Panc1 (cell line): ENCODE results near the gene SHISAL1. TPM values are rescaled to one million over a fixed set of nuclear protein-coding genes. Genes with fewer than 3 reads are reported as not detected.

Experiments
- ATAC-seq: fragments of 200-7000 bp; cut with Tn5 transposase; 2 replicates; pipeline ENCODE4 v1.9.1; 2020; ENCODE audit warnings: mild to moderate bottlenecking, moderate library complexity
- BruUV-seq: library from RNA; stranded (reverse); fragments of 400-500 nt; replicated peaks from 2 replicates; lab custom pipeline; 2021; lab: Mats Ljungman, UMichigan
- CTCF ChIA-PET: fragments of 300-600 bp; sonication (Branson Sonifier 250); formaldehyde crosslinking; loops from one replicate; lab custom pipeline; 2022; ENCODE audit warnings: antibody characterized with exemption; lab: Charles Lee
- POLR2A ChIA-PET: fragments of 300-600 bp; sonication (Branson Sonifier 250); formaldehyde crosslinking; loops from one replicate; lab custom pipeline; 2022; ENCODE audit warnings: antibody characterized with exemption; lab: Charles Lee
- DNase-seq: peaks from one replicate; pipeline ENCODE4 v3.0.0-alpha.2; 2010; ENCODE audit warnings: low read depth, low spot score
- H3K27ac ChIP-seq: 2 replicates; pipeline ENCODE4 v1.5.1; 2011; ENCODE audit warnings: mild to moderate bottlenecking, low read length, inconsistent platforms
- H3K27me3 ChIP-seq: fragments of 200-500 bp; sonication (Bioruptor generic); 2 replicates; pipeline ENCODE4 v1.6.0; 2014; ENCODE audit warnings: low read length, inconsistent platforms; ENCODE audit not compliant: control insufficient read depth, insufficient read depth
- H3K36me3 ChIP-seq: fragments of 200-500 bp; sonication (Bioruptor generic); 2 replicates; pipeline ENCODE4 v1.5.1; 2014; ENCODE audit warnings: inconsistent platforms, mild to moderate bottlenecking, low read length, moderate library complexity; ENCODE audit not compliant: control insufficient read depth, insufficient read depth
- H3K4me1 ChIP-seq: 2 replicates; pipeline ENCODE4 v1.5.1; 2011; ENCODE audit warnings: inconsistent platforms, mild to moderate bottlenecking, low read length, moderate library complexity; ENCODE audit not compliant: control insufficient read depth, insufficient read depth
- H3K4me3 ChIP-seq, 2 experiments: 2 replicates each; pipeline ENCODE4 v1.5.1; 2011 to 2012; ENCODE audit warnings: low read depth in 2 of 2, low read length in 2 of 2, mild to moderate bottlenecking in 2 of 2, inconsistent platforms in 1 of 2, moderate library complexity in 1 of 2
- H3K9me3 ChIP-seq: fragments of 200-500 bp; sonication (Bioruptor generic); 2 replicates; pipeline ENCODE4 v1.5.1; 2014; ENCODE audit warnings: low read depth, mild to moderate bottlenecking, inconsistent platforms, low read length, moderate library complexity; ENCODE audit not compliant: control insufficient read depth, insufficient read depth
- CTCF ChIP-seq: fragments of 450-650 bp; IDR thresholded peaks from 2 replicates; pipeline ENCODE4 v1.5.1; 2017; ENCODE audit warnings: mild to moderate bottlenecking
- POLR2AphosphoS5 ChIP-seq: IDR thresholded peaks from 2 replicates; pipeline ENCODE4 v1.6.1; 2012; ENCODE audit warnings: mild to moderate bottlenecking, low read depth, low read length, moderate library complexity
- REST ChIP-seq, 2 experiments: IDR thresholded peaks; 2 replicates each; pipeline ENCODE4 v1.6.1; 2011 to 2012; ENCODE audit warnings: low read depth in 2 of 2, control low read depth in 1 of 2, low read length in 1 of 2, mild to moderate bottlenecking in 1 of 2, moderate library complexity in 1 of 2; ENCODE audit not compliant: insufficient read depth in 1 of 2
- SIN3A ChIP-seq: IDR thresholded peaks from 2 replicates; pipeline ENCODE4 v1.6.1; 2012; ENCODE audit warnings: low read depth, mild to moderate bottlenecking, low read length, moderate library complexity, borderline replicate concordance; ENCODE audit not compliant: insufficient read depth
- TCF7L2 ChIP-seq: IDR thresholded peaks from 2 replicates; pipeline ENCODE4 v1.6.1; 2011; ENCODE audit warnings: mild to moderate bottlenecking, low read depth, low read length, inconsistent platforms
- in situ Hi-C: cut with HindIII; loops from 2 replicates; pipeline ENCODE4 v1.10.0; 2016; ENCODE audit warnings: low sequenced_read_pairs, low pct_unique_long_range_greater_than_20kb
- intact Hi-C: fragments of 100-400 bp; cut with micrococcal nuclease; formaldehyde crosslinking; loops from one replicate; pipeline ENCODE4 v1.10.0; 2022; ENCODE audit not compliant: unreplicated experiment
- total RNA-seq: library from RNA; stranded (reverse); gene quantifications from one replicate; pipeline ENCODE4 v1.2.1, GENCODE V29; 2021; ENCODE audit not compliant: unreplicated experiment

SHISAL1 gene
- total RNA-seq, 1 experiment from 2014 or later, result 1.2 TPM

- Histone ChIP-seq H3K4me3 (no peak overlapping the region), H3K36me3 (no peaks in the 10 kb centered on the region), H3K4me1 (no peaks in the 10 kb centered on the region), H3K27me3 (no peaks in the 10 kb centered on the region), H3K27ac (no peak overlapping the region), H3K9me3 (no peaks in the 10 kb centered on the region)
- TF ChIP-seq TCF7L2, result no peak
- TF ChIP-seq SIN3A, result no peak
- TF ChIP-seq CTCF, result no peak
- TF ChIP-seq POLR2AphosphoS5, result no peak
- no peak for TF ChIP-seq REST (IDR thresholded peaks at IDR 0.05; ENCODE audit: insufficient read depth in 1 of 2, low read depth in 2 of 2, low read length in 1 of 2)
- ATAC-seq (no peak), DNase-seq (no peak)
- BruUV-seq, result no TSS peak
- intact Hi-C loops, result no loop called here
- POLR2A ChIA-PET, result no interaction called here
- in situ Hi-C loops, result no loop called here
- CTCF ChIA-PET, result no interaction called here
These were observed 745 bp upstream of the SHISAL1 start for GRCh38 chr22:44313385-44314006.

- Histone ChIP-seq H3K4me1 (no peaks in the 10 kb centered on the region), H3K27ac (no peak overlapping the region), H3K9me3 (no peaks in the 10 kb centered on the region), H3K27me3 (no peaks in the 10 kb centered on the region), H3K36me3 (no peaks in the 10 kb centered on the region), H3K4me3 (no peak overlapping the region)
- no TSS peak for BruUV-seq
- no peak for DNase-seq
- intact Hi-C loops, result no loop called here
- TF ChIP-seq REST (IDR thresholded peaks at IDR 0.05; ENCODE audit: insufficient read depth in 1 of 2, low read depth in 2 of 2, low read length in 1 of 2) (no peak), TCF7L2 (no peak), CTCF (no peak), POLR2AphosphoS5 (no peak), SIN3A (no peak)
- ATAC-seq, result no peak
- CTCF ChIA-PET, result no interaction called here
- in situ Hi-C loops, result no loop called here
- POLR2A ChIA-PET, result no interaction called here
These were observed 938 bp downstream of the SHISAL1 start for GRCh38 chr22:44311855-44312170.
